HEK293 (cell line): ENCODE results near the gene COMMD10.

Experiments used
- CTCF ChIA-PET: fragments of 350-600 bp; formaldehyde crosslinking; extraction: SDS; loops from one replicate; lab custom pipeline; 2021; ENCODE audit warnings: antibody characterized with exemption; lab: Yijun Ruan, JAX
- POLR2A ChIA-PET: fragments of 300-600 bp; formaldehyde crosslinking; extraction: SDS; loops from one replicate; lab custom pipeline; 2020; ENCODE audit warnings: antibody characterized with exemption, inconsistent platforms; lab: Yijun Ruan, JAX
- H3K27ac ChIP-seq: fragments of 200-500 bp; sonication (Bioruptor generic); 2 replicates; pipeline ENCODE4 v1.5.1; 2014; ENCODE audit warnings: low read depth, low read length, control low read depth, inconsistent platforms; ENCODE audit errors: extremely low read depth
- H3K36me3 ChIP-seq, 2 experiments: fragments of 200-500 bp in 1 of 2; sonication (Bioruptor generic) in 1 of 2; 1 replicate in 1 of 2; 2 replicates in 1 of 2; pipeline ENCODE4 v1.5.1; 2014 to 2017; ENCODE audit warnings: inconsistent platforms in 2 of 2, low read length in 2 of 2; ENCODE audit not compliant: control insufficient read depth in 2 of 2, insufficient read depth in 1 of 2
- H3K4me1 ChIP-seq: fragments of 200-500 bp; sonication (Bioruptor generic); 2 replicates; pipeline ENCODE4 v1.5.1; 2014; ENCODE audit warnings: mild to moderate bottlenecking, low read length, inconsistent platforms; ENCODE audit not compliant: control insufficient read depth, insufficient read depth
- H3K4me3 ChIP-seq: 2 replicates; pipeline ENCODE4 v1.5.1; 2011; ENCODE audit warnings: low read depth, mild to moderate bottlenecking, control low read depth, low read length, moderate library complexity
- H3K9me3 ChIP-seq: fragments of 200-500 bp; sonication (Bioruptor generic); 2 replicates; pipeline ENCODE4 v1.5.1; 2014; ENCODE audit warnings: low read depth, low read length, inconsistent platforms; ENCODE audit not compliant: control insufficient read depth, insufficient read depth
- EGR2 ChIP-seq: fragments of 450-650 bp; formaldehyde crosslinking; IDR thresholded peaks from 2 replicates; pipeline ENCODE4 v1.5.1; 2016; ENCODE audit warnings: low read depth, missing biosample characterization, missing genetic modification characterization
- KLF8 ChIP-seq: fragments of 450-650 bp; formaldehyde crosslinking; IDR thresholded peaks from 2 replicates; pipeline ENCODE4 v1.5.1; 2016; ENCODE audit warnings: missing biosample characterization, missing genetic modification characterization
- MYNN ChIP-seq: fragments of 450-650 bp; formaldehyde crosslinking; IDR thresholded peaks from 2 replicates; pipeline ENCODE4 v1.5.1; 2016; ENCODE audit warnings: missing biosample characterization, missing genetic modification characterization, borderline replicate concordance
- REPIN1 ChIP-seq: fragments of 450-650 bp; formaldehyde crosslinking; IDR thresholded peaks from 2 replicates; pipeline ENCODE4 v1.5.1; 2017; ENCODE audit warnings: missing biosample characterization, missing genetic modification characterization, low read depth
- YY1 ChIP-seq: fragments of 450-650 bp; formaldehyde crosslinking; IDR thresholded peaks from 2 replicates; pipeline ENCODE4 v1.5.1; 2018; ENCODE audit warnings: missing biosample characterization, missing genetic modification characterization
- ZBTB11 ChIP-seq: fragments of 450-650 bp; formaldehyde crosslinking; conservative IDR thresholded peaks from 2 replicates; pipeline ENCODE4 v1.5.1; 2016; ENCODE audit warnings: low read depth, missing biosample characterization, missing genetic modification characterization
- ZBTB7A ChIP-seq: fragments of 450-650 bp; formaldehyde crosslinking; IDR thresholded peaks from 2 replicates; pipeline ENCODE4 v1.5.1; 2016; ENCODE audit warnings: low read depth, missing biosample characterization, missing genetic modification characterization
- ZEB2 ChIP-seq: fragments of 450-650 bp; formaldehyde crosslinking; IDR thresholded peaks from 2 replicates; pipeline ENCODE4 v1.5.1; 2016; ENCODE audit warnings: missing biosample characterization, missing genetic modification characterization
- ZFHX2 ChIP-seq: fragments of 450-650 bp; formaldehyde crosslinking; conservative IDR thresholded peaks from 2 replicates; pipeline ENCODE4 v1.5.1; 2016; ENCODE audit warnings: missing biosample characterization, missing genetic modification characterization
- ZFP37 ChIP-seq: fragments of 450-650 bp; formaldehyde crosslinking; IDR thresholded peaks from 2 replicates; pipeline ENCODE4 v1.5.1; 2016; ENCODE audit warnings: missing biosample characterization, missing genetic modification characterization
- ZNF133 ChIP-seq: fragments of 450-650 bp; formaldehyde crosslinking; IDR thresholded peaks from 2 replicates; pipeline ENCODE4 v1.5.1; 2016; ENCODE audit warnings: missing biosample characterization, missing genetic modification characterization
- ZNF184 ChIP-seq: fragments of 450-650 bp; IDR thresholded peaks from 2 replicates; pipeline ENCODE4 v1.5.1; 2018; ENCODE audit warnings: missing biosample characterization, mild to moderate bottlenecking, missing genetic modification characterization
- ZNF211 ChIP-seq: fragments of 450-650 bp; formaldehyde crosslinking; IDR thresholded peaks from 2 replicates; pipeline ENCODE4 v1.5.1; 2016; ENCODE audit warnings: low read depth, missing biosample characterization, missing genetic modification characterization
- ZNF24 ChIP-seq: fragments of 450-650 bp; formaldehyde crosslinking; IDR thresholded peaks from 2 replicates; pipeline ENCODE4 v1.5.1; 2016; ENCODE audit warnings: missing biosample characterization, missing genetic modification characterization
- ZNF394 ChIP-seq: fragments of 450-650 bp; formaldehyde crosslinking; IDR thresholded peaks from 2 replicates; pipeline ENCODE4 v1.5.1; 2016; ENCODE audit warnings: missing biosample characterization, missing genetic modification characterization, mild to moderate bottlenecking, moderate library complexity, borderline replicate concordance
- ZNF404 ChIP-seq: fragments of 450-650 bp; formaldehyde crosslinking; IDR thresholded peaks from 2 replicates; pipeline ENCODE4 v1.5.1; 2017; ENCODE audit warnings: missing biosample characterization, missing genetic modification characterization
- ZNF433 ChIP-seq: fragments of 450-650 bp; formaldehyde crosslinking; IDR thresholded peaks from 2 replicates; pipeline ENCODE4 v1.5.1; 2016; ENCODE audit warnings: missing biosample characterization, missing genetic modification characterization, low read depth
- ZNF449 ChIP-seq: fragments of 450-650 bp; formaldehyde crosslinking; IDR thresholded peaks from 2 replicates; pipeline ENCODE4 v1.5.1; 2017; ENCODE audit warnings: missing biosample characterization, mild to moderate bottlenecking, missing genetic modification characterization, moderate library complexity
- ZNF560 ChIP-seq: fragments of 450-650 bp; formaldehyde crosslinking; IDR thresholded peaks from 2 replicates; pipeline ENCODE4 v1.5.1; 2017; ENCODE audit warnings: missing biosample characterization, missing genetic modification characterization, borderline replicate concordance
- ZNF561 ChIP-seq: fragments of 450-650 bp; IDR thresholded peaks from 2 replicates; pipeline ENCODE4 v1.5.1; 2018; ENCODE audit warnings: missing biosample characterization, missing genetic modification characterization, borderline replicate concordance
- ZNF621 ChIP-seq: fragments of 450-650 bp; formaldehyde crosslinking; IDR thresholded peaks from 2 replicates; pipeline ENCODE4 v1.5.1; 2017; ENCODE audit warnings: missing biosample characterization, missing genetic modification characterization
- ZNF664 ChIP-seq: fragments of 450-650 bp; formaldehyde crosslinking; IDR thresholded peaks from 2 replicates; pipeline ENCODE4 v1.5.1; 2016; ENCODE audit warnings: missing biosample characterization, missing genetic modification characterization
- ZNF692 ChIP-seq: fragments of 450-650 bp; formaldehyde crosslinking; IDR thresholded peaks from 2 replicates; pipeline ENCODE4 v1.5.1; 2016; ENCODE audit warnings: missing biosample characterization, missing genetic modification characterization
- TF ChIP-seq, protein P1 (sequence below): fragments of 450-650 bp; formaldehyde crosslinking; IDR thresholded peaks from 2 replicates; pipeline ENCODE4; 2016; ENCODE audit warnings: missing biosample characterization, missing genetic modification characterization
- TF ChIP-seq, protein P2 (sequence below): fragments of 450-650 bp; formaldehyde crosslinking; IDR thresholded peaks from 2 replicates; pipeline ENCODE4 v1.5.1; 2016; ENCODE audit warnings: missing biosample characterization, missing genetic modification characterization

Gene COMMD10

GRCh38 chr5:116315531-116315930 is 230.7 kb downstream of the COMMD10 start:
- H3K4me1 ChIP-seq, result no peaks in the 10 kb centered on the region; the same call in 1 of the 2 replicates
- no peak overlapping the region for H3K4me3 ChIP-seq
- H3K27ac ChIP-seq, result no peak overlapping the region
- no peaks in the 10 kb centered on the region for H3K9me3 ChIP-seq
- POLR2A ChIA-PET, result no interaction called here
- TF ChIP-seq KLF8 (tag by site-specific recombination) (no peak), YY1 (tag by site-specific recombination) (no peak), ZNF404 (tag by site-specific recombination) (no peak), EGR2 (no peak), ZBTB11 (tag by site-specific recombination) (no peak), ZFP37 (tag by site-specific recombination) (no peak), ZNF184 (tag by site-specific recombination) (no peak), ZNF692 (no peak), ZNF394 (tag by site-specific recombination) (no peak), MYNN (tag by site-specific recombination) (no peak), ZNF561 (tag by site-specific recombination) (no peak), ZNF664 (no peak), ZNF211 (tag by site-specific recombination) (no peak), REPIN1 (tag by site-specific recombination) (no peak), ZNF133 (no peak), ZNF433 (tag by site-specific recombination) (no peak), ZFHX2 (no peak), ZNF621 (tag by site-specific recombination) (no peak), ZEB2 (tag by site-specific recombination) (no peak)
- TF ChIP-seq, protein P1, sequence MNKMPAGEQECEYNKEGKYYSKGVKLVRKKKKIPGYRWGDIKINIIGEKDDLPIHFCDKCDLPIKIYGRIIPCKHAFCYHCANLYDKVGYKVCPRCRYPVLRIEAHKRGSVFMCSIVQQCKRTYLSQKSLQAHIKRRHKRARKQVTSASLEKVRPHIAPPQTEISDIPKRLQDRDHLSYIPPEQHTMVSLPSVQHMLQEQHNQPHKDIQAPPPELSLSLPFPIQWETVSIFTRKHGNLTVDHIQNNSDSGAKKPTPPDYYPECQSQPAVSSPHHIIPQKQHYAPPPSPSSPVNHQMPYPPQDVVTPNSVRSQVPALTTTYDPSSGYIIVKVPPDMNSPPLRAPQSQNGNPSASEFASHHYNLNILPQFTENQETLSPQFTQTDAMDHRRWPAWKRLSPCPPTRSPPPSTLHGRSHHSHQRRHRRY (tag by site-specific recombination), result no peak
- TF ChIP-seq, all 188 proteins: peak for 0
- CTCF ChIA-PET, result no interaction called here
- no peaks in the 10 kb centered on the region for H3K36me3 ChIP-seq

DNA sequence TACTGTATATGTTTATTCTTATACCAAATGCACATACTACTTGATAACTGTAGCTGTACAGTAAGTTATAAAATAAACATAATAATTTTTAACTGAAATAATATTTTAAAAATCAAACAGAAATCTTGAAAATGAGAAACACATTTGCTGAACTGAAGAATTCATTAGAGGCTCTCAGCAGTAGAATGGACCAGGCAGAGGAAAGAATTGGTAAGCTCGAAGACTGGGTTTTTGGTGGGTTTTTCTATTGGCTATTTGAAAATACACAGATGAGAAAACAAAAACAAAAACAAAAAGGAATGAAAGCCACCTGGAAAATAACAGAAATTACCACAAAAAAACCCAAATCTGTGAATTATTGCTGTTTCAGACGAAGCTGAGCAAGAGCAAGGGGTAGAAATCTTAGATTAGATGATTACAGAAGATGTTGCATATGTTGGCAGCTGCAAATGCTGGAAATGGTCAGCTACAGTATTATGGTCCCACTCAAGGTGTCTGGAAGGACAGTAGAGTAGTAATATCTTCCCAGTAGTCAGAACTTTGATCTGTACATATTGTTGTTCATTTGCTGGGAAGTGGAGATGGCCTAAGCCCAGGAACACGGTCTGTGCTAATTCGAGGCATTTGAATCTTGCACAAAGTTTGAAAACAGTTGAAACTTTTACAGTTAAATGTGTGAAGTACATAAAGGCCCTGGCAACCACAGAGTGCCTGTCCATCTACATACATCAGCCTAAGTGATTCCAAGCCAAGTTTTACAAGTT is 233.4 kb downstream of the COMMD10 start:
- H3K9me3 ChIP-seq, result no peaks in the 10 kb centered on the region
- POLR2A ChIA-PET, result no interaction called here
- H3K4me3 ChIP-seq, result no peak overlapping the region
- H3K36me3 ChIP-seq, result no peaks in the 10 kb centered on the region
- CTCF ChIA-PET, result interaction anchor here (0.6 to 1.3 kb wide), 2 partner anchors 35 to 181 kb away, joined by 3 read pairs; no protein-coding TSS in a partner anchor
- H3K27ac ChIP-seq, result no peak overlapping the region
- no peaks in the 10 kb centered on the region; the same call in 1 of the 2 replicates for H3K4me1 ChIP-seq
- no peak for TF ChIP-seq ZNF560 (tag by site-specific recombination)
- TF ChIP-seq ZNF24 (tag by site-specific recombination), result no peak
- TF ChIP-seq, protein P2, sequence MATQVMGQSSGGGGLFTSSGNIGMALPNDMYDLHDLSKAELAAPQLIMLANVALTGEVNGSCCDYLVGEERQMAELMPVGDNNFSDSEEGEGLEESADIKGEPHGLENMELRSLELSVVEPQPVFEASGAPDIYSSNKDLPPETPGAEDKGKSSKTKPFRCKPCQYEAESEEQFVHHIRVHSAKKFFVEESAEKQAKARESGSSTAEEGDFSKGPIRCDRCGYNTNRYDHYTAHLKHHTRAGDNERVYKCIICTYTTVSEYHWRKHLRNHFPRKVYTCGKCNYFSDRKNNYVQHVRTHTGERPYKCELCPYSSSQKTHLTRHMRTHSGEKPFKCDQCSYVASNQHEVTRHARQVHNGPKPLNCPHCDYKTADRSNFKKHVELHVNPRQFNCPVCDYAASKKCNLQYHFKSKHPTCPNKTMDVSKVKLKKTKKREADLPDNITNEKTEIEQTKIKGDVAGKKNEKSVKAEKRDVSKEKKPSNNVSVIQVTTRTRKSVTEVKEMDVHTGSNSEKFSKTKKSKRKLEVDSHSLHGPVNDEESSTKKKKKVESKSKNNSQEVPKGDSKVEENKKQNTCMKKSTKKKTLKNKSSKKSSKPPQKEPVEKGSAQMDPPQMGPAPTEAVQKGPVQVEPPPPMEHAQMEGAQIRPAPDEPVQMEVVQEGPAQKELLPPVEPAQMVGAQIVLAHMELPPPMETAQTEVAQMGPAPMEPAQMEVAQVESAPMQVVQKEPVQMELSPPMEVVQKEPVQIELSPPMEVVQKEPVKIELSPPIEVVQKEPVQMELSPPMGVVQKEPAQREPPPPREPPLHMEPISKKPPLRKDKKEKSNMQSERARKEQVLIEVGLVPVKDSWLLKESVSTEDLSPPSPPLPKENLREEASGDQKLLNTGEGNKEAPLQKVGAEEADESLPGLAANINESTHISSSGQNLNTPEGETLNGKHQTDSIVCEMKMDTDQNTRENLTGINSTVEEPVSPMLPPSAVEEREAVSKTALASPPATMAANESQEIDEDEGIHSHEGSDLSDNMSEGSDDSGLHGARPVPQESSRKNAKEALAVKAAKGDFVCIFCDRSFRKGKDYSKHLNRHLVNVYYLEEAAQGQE, result no peak
- no peak for TF ChIP-seq ZBTB7A (tag by site-specific recombination)
- TF ChIP-seq ZNF211 (tag by site-specific recombination), result no peak
- TF ChIP-seq ZNF449, result no peak
